A673 (cell line): Measurements from ENCODE around the gene MKNK1.

ENCODE experiments used
- EZH2 ChIP-seq: fragments of 200-600 bp; sonication (generic); IDR thresholded peaks from 2 replicates; pipeline ENCODE4 v1.6.1; 2017; ENCODE audit warnings: borderline replicate concordance, low read depth, mild to moderate bottlenecking, mixed read lengths, antibody characterized with exemption, low read length; ENCODE audit not compliant: poor library complexity, severe bottlenecking
- TF ChIP-seq, protein P1 (sequence below): fragments of 300-800, 200-600 bp; sonication (generic); conservative IDR thresholded peaks from 2 replicates; pipeline ENCODE4 v1.5.1; 2017; ENCODE audit warnings: low read depth, mild to moderate bottlenecking, antibody characterized with exemption, low read length, moderate library complexity, mixed read lengths

- TF ChIP-seq, protein P1, sequence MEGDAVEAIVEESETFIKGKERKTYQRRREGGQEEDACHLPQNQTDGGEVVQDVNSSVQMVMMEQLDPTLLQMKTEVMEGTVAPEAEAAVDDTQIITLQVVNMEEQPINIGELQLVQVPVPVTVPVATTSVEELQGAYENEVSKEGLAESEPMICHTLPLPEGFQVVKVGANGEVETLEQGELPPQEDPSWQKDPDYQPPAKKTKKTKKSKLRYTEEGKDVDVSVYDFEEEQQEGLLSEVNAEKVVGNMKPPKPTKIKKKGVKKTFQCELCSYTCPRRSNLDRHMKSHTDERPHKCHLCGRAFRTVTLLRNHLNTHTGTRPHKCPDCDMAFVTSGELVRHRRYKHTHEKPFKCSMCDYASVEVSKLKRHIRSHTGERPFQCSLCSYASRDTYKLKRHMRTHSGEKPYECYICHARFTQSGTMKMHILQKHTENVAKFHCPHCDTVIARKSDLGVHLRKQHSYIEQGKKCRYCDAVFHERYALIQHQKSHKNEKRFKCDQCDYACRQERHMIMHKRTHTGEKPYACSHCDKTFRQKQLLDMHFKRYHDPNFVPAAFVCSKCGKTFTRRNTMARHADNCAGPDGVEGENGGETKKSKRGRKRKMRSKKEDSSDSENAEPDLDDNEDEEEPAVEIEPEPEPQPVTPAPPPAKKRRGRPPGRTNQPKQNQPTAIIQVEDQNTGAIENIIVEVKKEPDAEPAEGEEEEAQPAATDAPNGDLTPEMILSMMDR = no peak
- no peak for TF ChIP-seq EZH2
These were observed 81.1 kb downstream of the MKNK1 start for GRCh38 chr1:46522969-46523320.
